IMR-90 (cell line): ENCODE data around the gene DBI. TPM values are rescaled to one million over a fixed set of nuclear protein-coding genes. Genes with fewer than 3 reads are reported as not detected.

Experiments
- ATAC-seq: fragments of 200-7000 bp; cut with Tn5 transposase; 2 replicates; pipeline ENCODE4 v1.9.1; 2020; ENCODE audit warnings: low read depth, mild to moderate bottlenecking, moderate library complexity
- BruUV-seq: library from RNA; stranded (reverse); fragments of 400-500 nt; replicated peaks from 2 replicates; lab custom pipeline; 2021; lab: Mats Ljungman, UMichigan
- CTCF ChIA-PET: fragments of 300-600 bp; formaldehyde crosslinking; extraction: SDS; loops from one replicate; lab custom pipeline; 2021; ENCODE audit warnings: antibody characterized with exemption; lab: Yijun Ruan, JAX
- POLR2A ChIA-PET: fragments of 300-600 bp; sonication (Branson Sonifier 250); formaldehyde crosslinking; loops from one replicate; lab custom pipeline; 2022; ENCODE audit warnings: antibody characterized with exemption; ENCODE audit not compliant: unreplicated experiment; lab: Charles Lee
- DNase-seq: peaks from one replicate; pipeline ENCODE4 v3.0.0; 2013
- H2AFZ ChIP-seq: replicated peaks from 2 replicates; pipeline ENCODE3; 2013; ENCODE audit warnings: low read length, mild to moderate bottlenecking; ENCODE audit not compliant: poor library complexity
- H2AK5ac ChIP-seq: 2 replicates; pipeline ENCODE4 v1.6.1; 2013; ENCODE audit warnings: low read depth, low read length, inconsistent platforms
- H2AK9ac ChIP-seq: replicated peaks from 2 replicates; pipeline ENCODE3; 2013; ENCODE audit warnings: mild to moderate bottlenecking, low read depth, low read length, moderate library complexity; ENCODE audit not compliant: poor library complexity
- H2BK120ac ChIP-seq: 2 replicates; pipeline ENCODE4 v1.6.1; 2013; ENCODE audit warnings: low read depth, low read length, inconsistent platforms
- H2BK15ac ChIP-seq: 3 replicates; pipeline ENCODE4 v1.6.1; 2013; ENCODE audit warnings: low read depth, low read length, inconsistent platforms
- H2BK20ac ChIP-seq: 2 replicates; pipeline ENCODE4 v1.6.1; 2013; ENCODE audit warnings: low read depth, mild to moderate bottlenecking, inconsistent platforms, low read length, moderate library complexity
- H2BK5ac ChIP-seq: 2 replicates; pipeline ENCODE4 v1.6.1; 2013; ENCODE audit warnings: mild to moderate bottlenecking, low read depth, low read length, inconsistent platforms; ENCODE audit not compliant: poor library complexity, severe bottlenecking
- H3K14ac ChIP-seq: replicated peaks from 2 replicates; pipeline ENCODE4 v1.6.1; 2013; ENCODE audit warnings: low read depth, low read length, inconsistent platforms
- H3K18ac ChIP-seq: 2 replicates; pipeline ENCODE4 v1.6.1; 2013; ENCODE audit warnings: low read depth, low read length, control low read depth
- H3K23ac ChIP-seq: 2 replicates; pipeline ENCODE4 v1.6.1; 2013; ENCODE audit warnings: low read depth, low read length, inconsistent platforms
- H3K27ac ChIP-seq: 2 replicates; pipeline ENCODE4 v1.5.1; 2013; ENCODE audit warnings: mild to moderate bottlenecking, control low read depth, low read length; ENCODE audit not compliant: insufficient read depth
- H3K27me3 ChIP-seq: 2 replicates; pipeline ENCODE4 v1.6.1; 2013; ENCODE audit warnings: low read length; ENCODE audit not compliant: control insufficient read depth, insufficient read depth
- H3K36me3 ChIP-seq: 2 replicates; pipeline ENCODE4 v1.6.1; 2013; ENCODE audit warnings: low read length, mixed read lengths; ENCODE audit not compliant: control insufficient read depth, insufficient read depth
- H3K4ac ChIP-seq: 2 replicates; pipeline ENCODE4 v1.6.1; 2013; ENCODE audit warnings: low read depth, low read length, inconsistent platforms
- H3K4me1 ChIP-seq: 2 replicates; pipeline ENCODE4 v1.6.1; 2013; ENCODE audit warnings: low read length, mixed read lengths; ENCODE audit not compliant: control insufficient read depth, insufficient read depth
- H3K4me2 ChIP-seq: 2 replicates; pipeline ENCODE4 v1.6.1; 2013; ENCODE audit warnings: low read depth, mild to moderate bottlenecking, control low read depth, low read length, moderate library complexity
- H3K4me3 ChIP-seq: 2 replicates; pipeline ENCODE4 v1.5.1; 2013; ENCODE audit warnings: low read depth, mild to moderate bottlenecking, control low read depth, low read length, moderate library complexity; ENCODE audit not compliant: insufficient read depth
- H3K56ac ChIP-seq: 2 replicates; pipeline ENCODE4 v1.6.1; 2013; ENCODE audit warnings: low read length, inconsistent platforms; ENCODE audit not compliant: insufficient read depth; ENCODE audit errors: extremely low read depth
- H3K79me1 ChIP-seq, 2 experiments: 2 replicates each; pipeline ENCODE4 v1.6.1; 2013; ENCODE audit warnings: low read length in 2 of 2, inconsistent platforms in 1 of 2, low read depth in 1 of 2
- H3K9ac ChIP-seq: 2 replicates; pipeline ENCODE4 v1.6.1; 2013; ENCODE audit warnings: low read depth, low read length, control low read depth
- H3K9me1 ChIP-seq: 2 replicates; pipeline ENCODE4 v1.6.1; 2013; ENCODE audit warnings: low read length, inconsistent platforms; ENCODE audit not compliant: insufficient read depth
- H3K9me3 ChIP-seq: 2 replicates; pipeline ENCODE4 v1.6.1; 2013; ENCODE audit warnings: low read length; ENCODE audit not compliant: control insufficient read depth, insufficient read depth
- H4K20me1 ChIP-seq: 2 replicates; pipeline ENCODE4 v1.6.1; 2013; ENCODE audit warnings: low read length, inconsistent platforms; ENCODE audit not compliant: insufficient read depth
- H4K5ac ChIP-seq: 2 replicates; pipeline ENCODE4 v1.6.1; 2013; ENCODE audit warnings: mild to moderate bottlenecking, low read depth, low read length, control low read depth
- H4K8ac ChIP-seq, 2 experiments: 2 replicates each; pipeline ENCODE4 v1.6.1; 2013; ENCODE audit warnings: low read depth in 2 of 2, low read length in 2 of 2, control low read depth in 1 of 2, inconsistent platforms in 1 of 2
- H4K91ac ChIP-seq: 2 replicates; pipeline ENCODE4 v1.6.1; 2013; ENCODE audit warnings: low read depth, low read length, inconsistent platforms; ENCODE audit not compliant: insufficient read depth
- BHLHE40 ChIP-seq: fragments of 150-350 bp; IDR thresholded peaks from 2 replicates; pipeline ENCODE4 v1.6.1; 2016; ENCODE audit warnings: mild to moderate bottlenecking, low read depth, low read length
- CTCF ChIP-seq: conservative IDR thresholded peaks from 2 replicates; pipeline ENCODE4 v1.5.1; 2012; ENCODE audit warnings: mild to moderate bottlenecking, low read depth, low read length, improper control_type of control experiment
- FOS ChIP-seq: fragments of 150-350 bp; IDR thresholded peaks from 2 replicates; pipeline ENCODE4 v1.6.1; 2016; ENCODE audit warnings: low read depth, low read length
- MAZ ChIP-seq: IDR thresholded peaks from 2 replicates; pipeline ENCODE4 v1.6.1; 2012; ENCODE audit warnings: low read depth, mild to moderate bottlenecking, low read length, improper control_type of control experiment, moderate library complexity, borderline replicate concordance
- MXI1 ChIP-seq: IDR thresholded peaks from 2 replicates; pipeline ENCODE4 v1.6.1; 2012; ENCODE audit warnings: low read depth, mild to moderate bottlenecking, low read length, moderate library complexity, borderline replicate concordance
- POLR2A ChIP-seq: IDR thresholded peaks from 2 replicates; pipeline ENCODE4 v1.6.1; 2012; ENCODE audit warnings: mild to moderate bottlenecking, low read depth, low read length
- RAD21 ChIP-seq: IDR thresholded peaks from 2 replicates; pipeline ENCODE4 v1.6.1; 2012; ENCODE audit warnings: low read length, improper control_type of control experiment
- RCOR1 ChIP-seq: IDR thresholded peaks from 2 replicates; pipeline ENCODE4 v1.6.1; 2012; ENCODE audit warnings: mild to moderate bottlenecking, low read length, improper control_type of control experiment; ENCODE audit not compliant: insufficient replicate concordance
- USF2 ChIP-seq: fragments of 150-350 bp; IDR thresholded peaks from 2 replicates; pipeline ENCODE4 v1.6.1; 2017; ENCODE audit warnings: mild to moderate bottlenecking, antibody characterized with exemption, low read length, low read depth
- WGBS, 2 experiments: methylation state at CpG; one replicate each; pipeline versions ENCODE4 v1.1.5 to v1.1.7; 2013; ENCODE audit warnings: missing lambda C conversion rate in 2 of 2; ENCODE audit not compliant: insufficient read length in 1 of 2; ENCODE audit errors: extremely low coverage in 2 of 2; 5-methylcytosine and 5-hydroxymethylcytosine counted together
- dilution Hi-C: fragments of 300-500 bp; cut with HindIII; formaldehyde crosslinking; loops from one replicate; pipeline ENCODE4 v1.14.3; 2018; ENCODE audit warnings: low sequenced_read_pairs; ENCODE audit not compliant: unreplicated experiment
- in situ Hi-C: fragments of 300-500 bp; cut with MboI; formaldehyde crosslinking; loops from 3 replicates; pipeline ENCODE4 v1.14.3; 2019; ENCODE audit warnings: low sequenced_read_pairs, inconsistent platforms, mixed read lengths
- intact Hi-C: fragments of 100-400 bp; cut with micrococcal nuclease; formaldehyde crosslinking; loops from 2 replicates; pipeline ENCODE4 v1.10.0; 2022
- polyA plus RNA-seq, 3 experiments: library from polyadenylated mRNA; depleted of rRNA; stranded (reverse); fragments of >200 nt; gene quantifications; 2 replicates each; pipeline ENCODE4 v1.2.3, GENCODE V29; 2012; ENCODE audit warnings: low replicate concordance in 1 of 3
- total RNA-seq: library from RNA; depleted of rRNA; stranded (reverse); fragments of >200 nt; gene quantifications from 2 replicates; pipeline ENCODE4 v1.2.3, GENCODE V29; 2012
- TF ChIP-seq, protein P1 (sequence below): fragments of 150-350 bp; IDR thresholded peaks from 2 replicates; pipeline ENCODE4 v1.6.1; 2016; ENCODE audit warnings: low read depth, mild to moderate bottlenecking, low read length, moderate library complexity, borderline replicate concordance

Gene DBI
- total and polyA plus RNA-seq, 2 of the 4 experiments (the other 2 are of a cell fraction): 42.5 to 278 TPM

GRCh38 chr2:119402106-119402505 lies 35.3 kb downstream of the DBI start:
- H4K20me1 ChIP-seq: no peaks in the 10 kb centered on the region
- ATAC-seq: no peak
- no peak overlapping the region for H2AK5ac ChIP-seq
- BruUV-seq: no TSS peak
- H2BK20ac ChIP-seq: no peak overlapping the region
- H3K14ac ChIP-seq: no peak overlapping the region
- H3K4me2 ChIP-seq: no peak overlapping the region
- no peaks in the 10 kb centered on the region for H3K9me3 ChIP-seq
- H2BK15ac ChIP-seq: no peak overlapping the region
- in situ Hi-C loops: no loop called here
- ChIA-PET POLR2A (no interaction called here), CTCF (no interaction called here)
- no peaks in the 10 kb centered on the region for H3K79me1 ChIP-seq
- intact Hi-C loops: no loop called here
- H3K9ac ChIP-seq: no peak overlapping the region
- H3K56ac ChIP-seq: no peak overlapping the region
- no peak overlapping the region for H2BK5ac ChIP-seq
- no peaks in the 10 kb centered on the region for H3K36me3 ChIP-seq
- dilution Hi-C loops: no loop called here
- no peak overlapping the region for H3K4ac ChIP-seq
- no peak overlapping the region for H2AK9ac ChIP-seq
- H3K4me3 ChIP-seq: no peak overlapping the region
- 88% methylated on average over 3 of the region's 5 CpGs; no CpG with 5 or more reads in 1 of the 2 experiments for WGBS, 2 experiments
- H4K91ac ChIP-seq: no peak overlapping the region
- peaks cover 3% of the 10 kb centered on the region for H3K27me3 ChIP-seq
- H3K4me1 ChIP-seq: no peaks in the 10 kb centered on the region
- H3K9me1 ChIP-seq: no peaks in the 10 kb centered on the region
- no peak overlapping the region for H3K23ac ChIP-seq
- no peak overlapping the region for H3K27ac ChIP-seq
- no peak overlapping the region for H2BK120ac ChIP-seq
- DNase-seq: no peak
- H3K18ac ChIP-seq: no peak overlapping the region
- H2AFZ ChIP-seq: no peak overlapping the region
- H4K8ac ChIP-seq: no peak overlapping the region
- no peak for TF ChIP-seq POLR2A
- no peak for TF ChIP-seq USF2
- TF ChIP-seq, protein P1, sequence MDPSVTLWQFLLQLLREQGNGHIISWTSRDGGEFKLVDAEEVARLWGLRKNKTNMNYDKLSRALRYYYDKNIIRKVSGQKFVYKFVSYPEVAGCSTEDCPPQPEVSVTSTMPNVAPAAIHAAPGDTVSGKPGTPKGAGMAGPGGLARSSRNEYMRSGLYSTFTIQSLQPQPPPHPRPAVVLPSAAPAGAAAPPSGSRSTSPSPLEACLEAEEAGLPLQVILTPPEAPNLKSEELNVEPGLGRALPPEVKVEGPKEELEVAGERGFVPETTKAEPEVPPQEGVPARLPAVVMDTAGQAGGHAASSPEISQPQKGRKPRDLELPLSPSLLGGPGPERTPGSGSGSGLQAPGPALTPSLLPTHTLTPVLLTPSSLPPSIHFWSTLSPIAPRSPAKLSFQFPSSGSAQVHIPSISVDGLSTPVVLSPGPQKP: no peak
- TF ChIP-seq MXI1: no peak
- TF ChIP-seq BHLHE40: no peak
- TF ChIP-seq RCOR1: no peak
- no peak for TF ChIP-seq FOS
- no peak for TF ChIP-seq RAD21
- TF ChIP-seq CTCF: no peak
- no peak for TF ChIP-seq MAZ
- no peak overlapping the region for H4K5ac ChIP-seq
